ENCODE data around the gene CTTN. TPM values are rescaled to one million over a fixed set of nuclear protein-coding genes. Genes with fewer than 3 reads are reported as not detected.

CTTN gene
- total RNA-seq, 1 experiment from 2014 or later: 448 TPM

- Mint-ChIP-seq H3K4me3 (ENCODE audit: low read depth, unreplicated experiment) (no peak overlapping the region), H3K27me3 (ENCODE audit: unreplicated experiment) (no peaks in the 10 kb centered on the region), H3K4me1 (ENCODE audit: low read depth, unreplicated experiment) (no peaks in the 10 kb centered on the region), H3K27ac (ENCODE audit: unreplicated experiment) (no peak overlapping the region), H3K36me3 (ENCODE audit: insufficient read depth, unreplicated experiment) (peaks cover 84% of the 10 kb centered on the region), H3K9me3 (ENCODE audit: low read depth, unreplicated experiment) (no peaks in the 10 kb centered on the region)
- intact Hi-C loops (cut with micrococcal nuclease; ENCODE audit: unreplicated experiment): no loop called here
- no peak for DNase-seq
- TF ChIP-seq, protein P1, sequence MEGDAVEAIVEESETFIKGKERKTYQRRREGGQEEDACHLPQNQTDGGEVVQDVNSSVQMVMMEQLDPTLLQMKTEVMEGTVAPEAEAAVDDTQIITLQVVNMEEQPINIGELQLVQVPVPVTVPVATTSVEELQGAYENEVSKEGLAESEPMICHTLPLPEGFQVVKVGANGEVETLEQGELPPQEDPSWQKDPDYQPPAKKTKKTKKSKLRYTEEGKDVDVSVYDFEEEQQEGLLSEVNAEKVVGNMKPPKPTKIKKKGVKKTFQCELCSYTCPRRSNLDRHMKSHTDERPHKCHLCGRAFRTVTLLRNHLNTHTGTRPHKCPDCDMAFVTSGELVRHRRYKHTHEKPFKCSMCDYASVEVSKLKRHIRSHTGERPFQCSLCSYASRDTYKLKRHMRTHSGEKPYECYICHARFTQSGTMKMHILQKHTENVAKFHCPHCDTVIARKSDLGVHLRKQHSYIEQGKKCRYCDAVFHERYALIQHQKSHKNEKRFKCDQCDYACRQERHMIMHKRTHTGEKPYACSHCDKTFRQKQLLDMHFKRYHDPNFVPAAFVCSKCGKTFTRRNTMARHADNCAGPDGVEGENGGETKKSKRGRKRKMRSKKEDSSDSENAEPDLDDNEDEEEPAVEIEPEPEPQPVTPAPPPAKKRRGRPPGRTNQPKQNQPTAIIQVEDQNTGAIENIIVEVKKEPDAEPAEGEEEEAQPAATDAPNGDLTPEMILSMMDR (IDR thresholded peaks at IDR 0.05; ENCODE audit: unreplicated experiment): no peak
- no TSS peak for BruUV-seq (replicated peaks)
- CTCF ChIA-PET: no interaction called here
Measured at GRCh38 chr11:70436501-70436860, 38.2 kb downstream of the CTTN start.

- DNase-seq: no peak
- H3K9me3 Mint-ChIP-seq (ENCODE audit: low read depth, unreplicated experiment): no peaks in the 10 kb centered on the region
- H3K4me3 Mint-ChIP-seq (ENCODE audit: low read depth, unreplicated experiment): no peak overlapping the region
- H3K27ac Mint-ChIP-seq (ENCODE audit: unreplicated experiment): no peak overlapping the region
- TF ChIP-seq, protein P1 (IDR thresholded peaks at IDR 0.05; ENCODE audit: unreplicated experiment): no peak
- intact Hi-C loops (cut with micrococcal nuclease; ENCODE audit: unreplicated experiment): no loop called here
- no TSS peak for BruUV-seq (replicated peaks)
- CTCF ChIA-PET: no interaction called here
- no peaks in the 10 kb centered on the region for H3K4me1 Mint-ChIP-seq (ENCODE audit: low read depth, unreplicated experiment)
- H3K36me3 Mint-ChIP-seq (ENCODE audit: insufficient read depth, unreplicated experiment): peaks cover 76% of the 10 kb centered on the region
- H3K27me3 Mint-ChIP-seq (ENCODE audit: unreplicated experiment): no peaks in the 10 kb centered on the region
Measured at GRCh38 chr11:70437111-70437784, 38.9 kb downstream of the CTTN start.

DNA sequence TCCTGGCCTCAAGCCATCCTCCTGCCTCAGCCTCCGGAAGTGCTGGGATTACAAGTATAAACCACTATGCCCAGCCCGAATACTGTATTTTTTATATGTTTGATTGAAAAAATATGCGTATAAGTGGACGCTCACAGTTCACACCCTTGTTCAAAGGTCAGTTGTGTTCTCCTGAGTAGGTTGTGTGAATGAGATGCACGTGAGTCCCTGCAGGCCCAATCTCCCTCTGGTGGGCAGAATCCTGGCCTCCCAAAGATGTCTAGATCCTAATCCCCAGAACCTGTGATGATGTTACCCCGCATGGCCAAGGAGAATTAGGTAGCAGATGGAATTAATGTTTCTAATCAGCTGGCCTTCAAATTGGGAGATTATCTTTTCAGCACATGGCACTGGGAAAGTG, 41.9 kb downstream of the CTTN start:
- Mint-ChIP-seq H3K36me3 (ENCODE audit: insufficient read depth, unreplicated experiment) (peaks cover 50% of the 10 kb centered on the region), H3K4me1 (ENCODE audit: low read depth, unreplicated experiment) (no peaks in the 10 kb centered on the region), H3K27me3 (ENCODE audit: unreplicated experiment) (no peaks in the 10 kb centered on the region), H3K4me3 (ENCODE audit: low read depth, unreplicated experiment) (no peak overlapping the region), H3K9me3 (ENCODE audit: low read depth, unreplicated experiment) (no peaks in the 10 kb centered on the region), H3K27ac (ENCODE audit: unreplicated experiment) (no peak overlapping the region)
- CTCF ChIA-PET: no interaction called here
- TF ChIP-seq, protein P1 (IDR thresholded peaks at IDR 0.05; ENCODE audit: unreplicated experiment): no peak
- DNase-seq: no peak
- BruUV-seq (replicated peaks): no TSS peak
- intact Hi-C loops (cut with micrococcal nuclease; ENCODE audit: unreplicated experiment): no loop called here

- CTCF ChIA-PET: no interaction called here
- Mint-ChIP-seq H3K9me3 (ENCODE audit: low read depth, unreplicated experiment) (peaks cover 4% of the 10 kb centered on the region), H3K27me3 (ENCODE audit: unreplicated experiment) (no peaks in the 10 kb centered on the region), H3K4me3 (ENCODE audit: low read depth, unreplicated experiment) (no peak overlapping the region), H3K4me1 (ENCODE audit: low read depth, unreplicated experiment) (no peaks in the 10 kb centered on the region), H3K36me3 (ENCODE audit: insufficient read depth, unreplicated experiment) (peaks cover 20% of the 10 kb centered on the region), H3K27ac (ENCODE audit: unreplicated experiment) (no peak overlapping the region)
- DNase-seq: no peak
- intact Hi-C loops (cut with micrococcal nuclease; ENCODE audit: unreplicated experiment): no loop called here
- TF ChIP-seq, protein P1 (IDR thresholded peaks at IDR 0.05; ENCODE audit: unreplicated experiment): no peak
- no TSS peak for BruUV-seq (replicated peaks)
Measured at GRCh38 chr11:70443773-70444030, 45.4 kb downstream of the CTTN start.

Measured in Calu3 (cell line).